NB4 (cell line): ENCODE measurements around the gene NAA35.

ENCODE experiments used
- DNase-seq: peaks from one replicate; pipeline ENCODE4 v3.0.0; 2010; ENCODE audit warnings: low read depth
- H3K4me3 ChIP-seq: one replicate; pipeline ENCODE4 v1.5.1; 2011; ENCODE audit warnings: mild to moderate bottlenecking, low read depth, low read length, moderate library complexity
- CTCF ChIP-seq: IDR thresholded peaks from one replicate; pipeline ENCODE4 v1.5.1; 2012; ENCODE audit warnings: low read depth, low read length
- MAX ChIP-seq: IDR thresholded peaks from 2 replicates; pipeline ENCODE4 v1.6.1; 2011; ENCODE audit warnings: low read depth, low read length
- MYC ChIP-seq: IDR thresholded peaks from 2 replicates; pipeline ENCODE4 v1.6.1; 2011; ENCODE audit warnings: low read depth, low read length
- POLR2A ChIP-seq: IDR thresholded peaks from 2 replicates; pipeline ENCODE4 v1.6.1; 2011; ENCODE audit warnings: mild to moderate bottlenecking; ENCODE audit not compliant: insufficient read length; ENCODE audit errors: extremely low read depth

NAA35 gene

GRCh38 chr9:86036555-86036954, 95.6 kb downstream of the NAA35 start:
- no peak overlapping the region for H3K4me3 ChIP-seq
- TF ChIP-seq MAX: no peak
- no peak for TF ChIP-seq CTCF
- no peak for TF ChIP-seq MYC
- TF ChIP-seq POLR2A: no peak
- no peak for DNase-seq

- H3K4me3 ChIP-seq: no peak overlapping the region
- no peak for DNase-seq
- TF ChIP-seq MAX: no peak
- no peak for TF ChIP-seq POLR2A
- no peak for TF ChIP-seq MYC
- no peak for TF ChIP-seq CTCF
Observed at GRCh38 chr9:86039991-86040860, 99.3 kb downstream of the NAA35 start.

GRCh38 chr9:86040861-86041155, 99.9 kb downstream of the NAA35 start:
- no peak for TF ChIP-seq CTCF
- DNase-seq: no peak
- H3K4me3 ChIP-seq: no peak overlapping the region

GRCh38 chr9:86041311-86041741, 100.4 kb downstream of the NAA35 start:
- DNase-seq: no peak
- H3K4me3 ChIP-seq: no peak overlapping the region
- TF ChIP-seq POLR2A: no peak
- TF ChIP-seq MAX: no peak
- no peak for TF ChIP-seq CTCF
- TF ChIP-seq MYC: no peak

GRCh38 chr9:86042199-86042978, 101.4 kb downstream of the NAA35 start:
- no peak overlapping the region for H3K4me3 ChIP-seq
- DNase-seq: no peak
- TF ChIP-seq CTCF (no peak), MYC (no peak), POLR2A (no peak), MAX (no peak)
